ENCODE data around the gene IRAK3.

DNA sequence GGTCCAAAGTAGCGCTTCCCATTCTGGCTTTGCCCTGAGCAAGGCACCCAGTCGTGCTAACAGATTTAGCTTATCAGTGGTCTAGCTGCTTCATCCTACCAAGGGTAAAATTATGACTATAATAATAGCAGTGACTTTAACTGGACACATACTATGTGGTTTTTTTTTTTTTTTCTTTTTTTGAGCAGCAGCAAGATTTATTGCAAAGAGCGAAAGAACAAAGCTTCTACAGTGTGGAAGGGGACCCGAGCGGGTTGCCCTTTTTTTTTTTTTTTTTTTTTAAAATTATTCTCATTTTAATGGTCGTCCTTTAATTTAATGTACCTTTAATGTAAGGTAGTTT lies 113.8 kb downstream of the IRAK3 start:
- TF ChIP-seq, protein P1, sequence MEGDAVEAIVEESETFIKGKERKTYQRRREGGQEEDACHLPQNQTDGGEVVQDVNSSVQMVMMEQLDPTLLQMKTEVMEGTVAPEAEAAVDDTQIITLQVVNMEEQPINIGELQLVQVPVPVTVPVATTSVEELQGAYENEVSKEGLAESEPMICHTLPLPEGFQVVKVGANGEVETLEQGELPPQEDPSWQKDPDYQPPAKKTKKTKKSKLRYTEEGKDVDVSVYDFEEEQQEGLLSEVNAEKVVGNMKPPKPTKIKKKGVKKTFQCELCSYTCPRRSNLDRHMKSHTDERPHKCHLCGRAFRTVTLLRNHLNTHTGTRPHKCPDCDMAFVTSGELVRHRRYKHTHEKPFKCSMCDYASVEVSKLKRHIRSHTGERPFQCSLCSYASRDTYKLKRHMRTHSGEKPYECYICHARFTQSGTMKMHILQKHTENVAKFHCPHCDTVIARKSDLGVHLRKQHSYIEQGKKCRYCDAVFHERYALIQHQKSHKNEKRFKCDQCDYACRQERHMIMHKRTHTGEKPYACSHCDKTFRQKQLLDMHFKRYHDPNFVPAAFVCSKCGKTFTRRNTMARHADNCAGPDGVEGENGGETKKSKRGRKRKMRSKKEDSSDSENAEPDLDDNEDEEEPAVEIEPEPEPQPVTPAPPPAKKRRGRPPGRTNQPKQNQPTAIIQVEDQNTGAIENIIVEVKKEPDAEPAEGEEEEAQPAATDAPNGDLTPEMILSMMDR (IDR thresholded peaks at IDR 0.05 in 2 of 3, conservative IDR thresholded peaks at IDR 0.05 in 1 of 3; ENCODE audit: borderline replicate concordance in 1 of 3, insufficient read depth in 1 of 3, low read depth in 2 of 3, low read length in 2 of 3), result no peak
- no peak for TF ChIP-seq FOSL1 (IDR thresholded peaks at IDR 0.05; ENCODE audit: low read depth)
- TF ChIP-seq EZH2 (IDR thresholded peaks at IDR 0.05), result no peak
- TF ChIP-seq, protein P2, sequence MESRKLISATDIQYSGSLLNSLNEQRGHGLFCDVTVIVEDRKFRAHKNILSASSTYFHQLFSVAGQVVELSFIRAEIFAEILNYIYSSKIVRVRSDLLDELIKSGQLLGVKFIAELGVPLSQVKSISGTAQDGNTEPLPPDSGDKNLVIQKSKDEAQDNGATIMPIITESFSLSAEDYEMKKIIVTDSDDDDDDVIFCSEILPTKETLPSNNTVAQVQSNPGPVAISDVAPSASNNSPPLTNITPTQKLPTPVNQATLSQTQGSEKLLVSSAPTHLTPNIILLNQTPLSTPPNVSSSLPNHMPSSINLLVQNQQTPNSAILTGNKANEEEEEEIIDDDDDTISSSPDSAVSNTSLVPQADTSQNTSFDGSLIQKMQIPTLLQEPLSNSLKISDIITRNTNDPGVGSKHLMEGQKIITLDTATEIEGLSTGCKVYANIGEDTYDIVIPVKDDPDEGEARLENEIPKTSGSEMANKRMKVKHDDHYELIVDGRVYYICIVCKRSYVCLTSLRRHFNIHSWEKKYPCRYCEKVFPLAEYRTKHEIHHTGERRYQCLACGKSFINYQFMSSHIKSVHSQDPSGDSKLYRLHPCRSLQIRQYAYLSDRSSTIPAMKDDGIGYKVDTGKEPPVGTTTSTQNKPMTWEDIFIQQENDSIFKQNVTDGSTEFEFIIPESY (IDR thresholded peaks at IDR 0.05; ENCODE audit: extremely low read depth, insufficient replicate concordance, low read length), result no peak
- TF ChIP-seq, protein P3, sequence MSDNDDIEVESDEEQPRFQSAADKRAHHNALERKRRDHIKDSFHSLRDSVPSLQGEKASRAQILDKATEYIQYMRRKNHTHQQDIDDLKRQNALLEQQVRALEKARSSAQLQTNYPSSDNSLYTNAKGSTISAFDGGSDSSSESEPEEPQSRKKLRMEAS (IDR thresholded peaks at IDR 0.05), result no peak
- TF ChIP-seq ZNF274 (IDR thresholded peaks at IDR 0.05; ENCODE audit: low read depth, low read length), result no peak
- no peak for TF ChIP-seq ZFX (IDR thresholded peaks at IDR 0.05)
- TF ChIP-seq POLR2AphosphoS5 (IDR thresholded peaks at IDR 0.05; ENCODE audit: low read depth, low read length), result no peak
- TF ChIP-seq SIN3A (IDR thresholded peaks at IDR 0.05; ENCODE audit: low read depth), result no peak; the same call in 1 of the 2 replicates
- no peak for TF ChIP-seq POLR2A (IDR thresholded peaks at IDR 0.05; ENCODE audit: borderline replicate concordance, extremely low read depth, insufficient read depth, insufficient read length)
- TF ChIP-seq TCF7L2 (IDR thresholded peaks at IDR 0.05; ENCODE audit: borderline replicate concordance, extremely low read depth, insufficient read depth, insufficient read length), result no peak
- no peak for TF ChIP-seq SRF (IDR thresholded peaks at IDR 0.05; ENCODE audit: low read depth)
- no peak for TF ChIP-seq EZH2phosphoT487 (IDR thresholded peaks at IDR 0.05; ENCODE audit: borderline replicate concordance)
